Endometrial microvascular endothelial cells (primary cell): Measurements from ENCODE around the gene EZH1. TPM values are rescaled to one million over a fixed set of nuclear protein-coding genes. Genes with fewer than 3 reads are reported as not detected.
"Not testable (repeated sequence)": the region's sequence is repeated elsewhere in the genome, so short reads cannot be mapped to it uniquely, and the experiment has no call there.

ENCODE experiments used
- in situ Hi-C: cut with HindIII; loops from 2 replicates; pipeline ENCODE4 v1.10.0; 2017; ENCODE audit warnings: low sequenced_read_pairs, low pct_unique_long_range_greater_than_20kb; ENCODE audit errors: inconsistent ontology term
- total RNA-seq: library from RNA; depleted of rRNA; stranded (reverse); fragments of >200 nt; gene quantifications from one replicate; pipeline ENCODE4 v1.2.3, GENCODE V29; 2015; ENCODE audit errors: inconsistent ontology term

Gene EZH1
- total RNA-seq, 1 donor from 2014 or later: 13.5 TPM

DNA sequence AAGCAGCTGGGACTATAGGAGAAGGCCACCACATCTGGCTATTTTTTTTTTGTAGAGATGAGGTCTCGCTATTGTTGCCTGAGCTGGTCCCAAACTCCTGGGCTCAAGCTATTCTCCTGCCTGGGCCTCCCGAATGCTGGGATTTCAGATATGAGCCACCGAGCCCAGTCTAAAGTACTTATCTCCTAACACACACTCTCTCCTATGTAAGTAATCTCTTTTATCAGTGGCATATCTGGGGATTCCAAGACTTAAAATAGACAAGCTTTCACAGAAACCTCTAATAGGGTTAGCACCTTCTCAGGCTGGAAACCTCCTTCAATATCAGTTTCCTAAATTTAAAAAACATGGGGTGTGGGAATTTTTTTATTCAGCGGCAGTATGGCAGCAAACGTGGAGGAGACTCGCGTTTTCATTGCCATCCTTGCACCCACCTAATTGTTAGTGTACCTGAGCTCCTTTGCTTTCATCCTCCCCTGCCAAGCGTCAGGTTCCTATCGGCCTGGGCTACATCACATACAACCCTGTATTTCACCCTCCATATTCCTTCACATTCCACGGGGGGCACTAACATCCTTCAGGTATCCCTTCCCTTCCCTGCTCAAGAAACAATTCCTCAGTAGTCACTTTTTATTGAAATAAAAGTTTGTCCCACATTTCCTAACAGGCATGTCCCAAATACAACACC is 1.1 kb downstream of the EZH1 start:
- in situ Hi-C loops: no loop called here

DNA sequence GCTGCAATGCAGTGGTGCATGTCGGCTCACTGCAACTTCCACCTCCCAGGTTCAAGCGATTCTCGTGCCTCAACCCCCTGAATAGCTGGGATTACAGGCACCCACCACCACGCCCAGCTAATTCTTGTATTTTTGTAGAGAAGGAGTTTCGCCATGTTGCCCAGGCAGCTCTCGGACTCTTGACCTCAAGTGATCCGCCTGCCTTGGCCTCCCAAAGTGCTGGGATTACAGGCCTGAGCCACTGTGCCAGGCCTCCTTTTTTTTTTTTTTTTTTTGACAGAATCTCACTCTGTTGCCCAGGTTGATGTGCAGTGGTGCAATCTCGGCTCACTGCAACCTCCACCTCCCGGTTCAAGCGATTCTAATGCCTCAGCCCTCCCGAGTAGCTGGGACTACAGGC is 1.9 kb downstream of the EZH1 start:
- in situ Hi-C loops: not testable (repeated sequence)

DNA sequence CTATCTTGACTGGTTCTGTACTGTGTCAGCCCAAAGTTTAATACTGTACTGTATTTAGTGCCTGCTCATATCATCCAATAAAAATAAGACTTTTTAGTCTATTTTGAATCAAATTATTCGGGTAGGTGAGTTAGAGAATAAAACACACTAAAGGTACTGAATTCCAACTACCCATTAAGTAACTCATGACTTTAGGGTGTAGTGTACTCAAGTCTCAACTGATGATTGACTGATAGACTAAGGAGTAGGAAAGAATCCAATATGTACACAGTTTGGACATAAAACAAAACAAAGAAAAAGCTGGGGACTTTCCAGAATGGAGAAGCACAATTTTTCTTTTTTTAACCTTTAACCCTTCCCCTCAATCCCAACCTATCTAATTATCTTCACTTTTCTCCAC is 4.1 kb downstream of the EZH1 start:
- in situ Hi-C loops: no loop called here

DNA sequence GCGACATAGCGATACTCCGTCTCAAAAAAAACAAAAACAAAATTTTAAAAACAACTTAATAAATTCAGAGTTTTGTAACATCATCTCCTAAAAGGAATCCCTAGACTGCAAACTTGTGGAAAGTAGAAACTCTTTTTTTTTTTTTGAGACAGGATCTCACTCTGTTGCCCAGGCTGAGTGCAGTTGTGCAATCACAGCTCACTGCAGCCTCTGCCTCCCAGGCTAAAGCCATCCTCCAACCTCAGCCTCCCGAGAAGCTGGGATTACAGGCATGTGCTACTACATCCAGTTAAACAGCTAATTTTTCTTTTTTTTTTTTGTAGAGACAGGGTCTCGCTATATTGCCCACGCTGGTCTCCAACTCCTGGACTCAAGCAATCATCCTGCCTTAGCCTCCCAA is 19.7 kb downstream of the EZH1 start:
- in situ Hi-C loops: no loop called here

DNA sequence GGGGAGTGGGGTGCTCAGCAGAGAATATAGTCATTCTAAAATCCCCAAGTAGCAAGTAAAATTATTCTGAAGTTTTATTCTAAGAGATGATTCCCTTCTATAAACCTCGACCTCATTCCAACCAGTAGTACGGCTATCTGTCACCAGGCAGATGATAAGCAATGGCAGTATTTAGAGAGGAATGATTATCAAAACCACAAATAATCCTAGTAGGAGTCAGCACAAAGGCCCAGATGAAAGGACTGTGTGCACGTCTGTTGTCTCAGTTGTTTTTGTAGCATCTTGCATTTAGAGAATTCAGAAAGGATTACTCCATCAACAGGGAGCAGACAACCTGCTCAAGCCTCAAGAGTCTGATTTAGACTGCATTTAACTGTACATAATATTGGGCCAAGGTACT is 21.2 kb downstream of the EZH1 start:
- in situ Hi-C loops: no loop called here

DNA sequence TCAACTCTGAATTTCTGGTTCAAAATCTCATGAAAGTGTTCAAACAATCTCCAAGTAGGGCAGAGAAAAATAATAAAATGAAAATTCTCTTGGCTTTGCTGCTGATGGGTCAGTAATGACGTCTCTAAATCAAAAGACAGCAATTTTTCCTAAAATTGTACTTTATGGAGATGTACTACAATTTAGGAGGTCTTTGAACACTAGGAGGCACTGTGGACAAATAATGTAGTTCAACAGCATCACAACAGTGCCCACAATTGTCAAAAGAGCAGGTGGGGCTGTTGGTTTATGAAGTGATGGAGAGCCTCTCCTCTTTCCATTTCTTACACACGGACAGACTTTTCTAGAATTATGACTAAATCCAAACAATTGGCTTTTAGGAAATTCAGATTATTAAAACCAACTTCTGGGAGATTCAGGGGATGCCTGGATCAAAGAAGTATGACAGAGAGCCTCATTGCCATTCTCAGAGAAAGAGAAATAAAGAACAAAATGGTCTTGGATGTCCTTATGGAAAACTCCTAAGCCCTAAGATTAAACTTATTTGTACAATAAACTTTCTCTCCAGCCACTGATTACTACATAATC is 23.8 kb downstream of the EZH1 start:
- in situ Hi-C loops: no loop called here

DNA sequence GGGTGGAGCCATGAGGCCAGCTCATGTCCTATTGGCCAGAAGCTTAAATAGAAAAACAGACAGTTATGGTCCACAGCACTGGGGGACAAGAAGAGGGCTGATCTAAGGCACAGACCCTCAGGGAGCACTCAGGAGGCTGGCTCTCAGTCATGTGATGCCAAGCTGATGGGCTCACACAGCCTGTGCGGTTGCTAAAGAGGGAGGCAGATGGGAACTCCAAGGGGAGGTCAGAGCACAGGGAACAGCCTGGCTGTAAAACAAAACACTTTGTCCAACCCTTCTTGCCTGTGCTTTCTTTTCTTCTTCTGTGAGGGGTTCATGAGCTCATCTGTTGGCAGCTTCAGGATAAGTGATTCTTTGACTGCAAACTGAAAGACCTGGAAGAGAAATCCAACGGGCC is 35.3 kb downstream of the EZH1 start:
- in situ Hi-C loops: no loop called here

DNA sequence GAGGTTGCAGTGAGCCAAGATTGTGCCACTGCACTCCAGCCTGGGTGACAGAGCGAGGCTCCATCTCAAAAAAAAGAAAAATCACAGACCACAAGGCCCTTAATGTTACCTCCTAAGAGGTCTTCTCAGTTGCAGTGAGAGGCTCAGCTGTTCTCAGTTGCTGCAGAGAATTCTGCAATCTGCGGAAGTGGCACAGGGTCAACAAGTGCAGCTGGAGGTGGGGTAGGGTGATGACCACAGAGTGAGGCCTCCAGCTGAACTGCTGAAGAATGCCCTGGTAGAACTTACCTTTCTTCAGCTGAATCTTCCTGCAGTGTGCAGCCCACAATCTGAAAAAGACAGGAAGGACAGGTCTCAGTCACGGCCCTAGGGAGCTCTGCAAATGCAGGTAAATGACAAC is 36.3 kb downstream of the EZH1 start:
- in situ Hi-C loops: no loop called here

DNA sequence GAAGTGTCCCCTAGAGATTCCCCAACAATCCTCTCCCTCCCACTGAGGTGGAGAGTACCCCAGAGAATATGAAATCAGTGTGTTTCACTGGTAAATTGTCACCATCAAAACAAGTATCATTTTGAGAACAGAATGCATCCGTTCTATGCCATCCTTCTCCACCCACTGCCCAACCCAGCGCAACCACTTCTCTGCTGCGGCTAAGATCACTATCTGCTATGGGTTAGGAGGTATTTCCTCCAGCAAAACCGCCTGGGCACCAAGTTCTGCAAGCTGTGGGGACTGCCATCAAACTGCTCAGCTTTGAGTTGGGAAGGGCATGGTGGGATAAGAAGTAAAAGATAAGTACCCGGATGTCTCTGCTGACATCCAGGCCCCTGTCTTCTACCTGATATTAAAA is 38.1 kb downstream of the EZH1 start:
- in situ Hi-C loops: no loop called here

DNA sequence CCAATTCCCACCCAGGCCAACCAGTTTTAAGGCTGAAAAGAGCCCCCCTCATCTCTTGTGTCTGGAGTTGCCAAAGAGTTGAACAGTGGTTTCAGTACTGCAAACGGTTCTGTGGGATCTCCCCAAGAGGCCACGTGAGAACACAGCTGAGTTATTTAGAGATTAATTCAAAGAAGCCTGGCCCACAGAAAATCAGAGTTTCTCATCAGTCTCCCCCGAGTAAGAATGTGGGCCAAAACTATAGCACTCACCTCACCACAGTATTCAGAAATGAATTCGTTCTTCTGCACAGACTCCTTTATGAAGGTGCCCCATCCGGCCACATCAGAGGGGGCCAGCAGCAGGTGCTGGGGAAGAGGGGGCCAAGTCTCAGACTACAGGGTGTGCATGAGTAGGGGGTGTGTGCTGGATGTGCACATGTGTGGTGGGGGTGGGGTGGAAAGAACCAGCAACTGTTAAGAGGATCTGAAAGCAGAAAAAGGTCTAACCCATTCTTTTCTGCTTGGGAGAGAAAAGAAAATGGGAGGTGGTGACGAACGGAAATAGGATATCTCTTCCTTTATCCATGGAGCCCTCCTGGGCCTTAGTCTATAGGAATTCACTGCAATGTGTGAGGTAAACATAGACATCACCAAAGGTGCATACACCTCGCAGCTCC is 39.9 kb downstream of the EZH1 start:
- in situ Hi-C loops: no loop called here

DNA sequence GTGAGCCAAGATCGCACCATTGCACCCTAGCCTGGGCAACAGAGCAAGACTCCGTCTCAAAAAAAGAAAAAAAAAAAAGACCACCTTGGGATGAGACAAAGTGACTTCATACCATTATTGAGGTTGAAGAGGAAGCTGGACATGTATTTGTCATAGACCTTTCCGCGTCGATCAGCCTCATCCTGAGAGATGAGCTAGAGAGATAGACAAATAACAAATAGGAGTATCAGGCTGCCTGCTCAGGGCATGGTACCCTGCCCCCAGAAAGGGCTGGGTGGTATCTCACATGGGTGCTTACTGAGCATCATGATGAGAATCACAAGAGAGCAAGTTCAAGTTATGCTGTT is 40.4 kb downstream of the EZH1 start:
- in situ Hi-C loops: no loop called here

DNA sequence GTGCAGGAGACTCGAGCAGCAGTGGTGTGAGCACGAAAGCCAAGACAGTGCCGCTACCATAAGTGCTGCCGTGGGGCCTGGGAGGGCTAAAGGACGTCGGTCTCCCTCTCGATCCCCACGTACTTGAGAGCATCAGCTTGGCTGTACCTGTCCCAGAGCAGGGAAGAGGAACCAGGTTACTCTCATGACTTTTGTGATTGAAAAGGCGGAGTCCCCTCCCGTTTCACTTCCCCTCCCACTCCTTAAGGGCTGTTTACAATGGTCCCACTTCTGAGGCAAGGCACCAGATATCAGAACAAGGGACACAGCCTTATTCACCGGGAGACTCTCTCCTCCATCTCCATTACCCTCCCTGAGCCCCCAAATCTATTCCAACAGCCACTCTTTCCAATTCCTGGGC is 42.4 kb downstream of the EZH1 start:
- in situ Hi-C loops: no loop called here

DNA sequence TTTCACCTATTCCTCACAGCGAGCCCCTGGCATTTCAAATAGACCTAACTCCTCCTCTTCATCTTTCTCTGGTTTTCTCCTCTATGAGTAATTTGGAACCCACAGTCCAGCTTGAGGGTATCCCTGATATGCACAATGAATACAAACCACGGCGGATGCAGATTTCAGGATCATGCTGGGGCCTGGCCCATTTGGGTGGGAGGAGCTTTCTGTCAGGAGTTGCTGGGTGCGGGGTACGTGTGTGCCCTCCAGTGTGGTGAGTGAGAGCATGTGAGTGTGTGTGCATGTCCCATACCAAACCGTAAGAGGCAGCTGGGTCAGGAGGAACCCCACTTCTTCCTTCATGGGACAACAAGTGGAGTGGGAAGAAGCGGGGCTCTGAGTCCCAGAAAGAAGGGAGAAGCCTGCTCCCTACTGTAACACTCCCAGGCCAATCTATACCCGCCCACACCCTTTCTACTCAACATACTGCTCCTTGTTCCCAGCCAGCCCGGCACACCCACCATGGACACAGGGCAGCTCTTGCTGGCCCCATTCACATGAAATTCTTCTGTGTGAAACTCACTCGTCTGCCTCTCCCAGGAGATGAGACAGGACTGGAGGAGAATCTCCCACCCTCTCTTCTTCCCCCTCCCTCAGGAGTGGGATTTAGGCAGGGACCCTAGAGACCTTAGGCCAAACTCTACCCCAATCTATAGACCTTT is 44.1 kb downstream of the EZH1 start:
- in situ Hi-C loops: no loop called here

DNA sequence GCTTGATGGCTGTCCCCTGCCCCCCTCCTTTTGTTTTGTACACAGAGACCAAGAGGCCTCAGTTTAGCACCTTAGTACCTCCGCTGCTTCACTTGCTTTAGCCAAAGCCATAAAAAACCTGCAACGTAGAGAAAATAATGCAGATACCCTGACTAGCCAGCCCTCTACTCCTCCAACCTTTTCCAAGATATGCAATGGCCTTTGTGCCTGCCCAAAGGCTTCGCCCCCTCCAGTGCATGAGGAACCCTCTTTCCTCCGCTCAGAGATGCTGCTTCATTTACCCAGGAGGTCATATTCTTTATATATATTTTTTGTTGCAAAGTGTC is 45.5 kb downstream of the EZH1 start:
- in situ Hi-C loops: no loop called here

DNA sequence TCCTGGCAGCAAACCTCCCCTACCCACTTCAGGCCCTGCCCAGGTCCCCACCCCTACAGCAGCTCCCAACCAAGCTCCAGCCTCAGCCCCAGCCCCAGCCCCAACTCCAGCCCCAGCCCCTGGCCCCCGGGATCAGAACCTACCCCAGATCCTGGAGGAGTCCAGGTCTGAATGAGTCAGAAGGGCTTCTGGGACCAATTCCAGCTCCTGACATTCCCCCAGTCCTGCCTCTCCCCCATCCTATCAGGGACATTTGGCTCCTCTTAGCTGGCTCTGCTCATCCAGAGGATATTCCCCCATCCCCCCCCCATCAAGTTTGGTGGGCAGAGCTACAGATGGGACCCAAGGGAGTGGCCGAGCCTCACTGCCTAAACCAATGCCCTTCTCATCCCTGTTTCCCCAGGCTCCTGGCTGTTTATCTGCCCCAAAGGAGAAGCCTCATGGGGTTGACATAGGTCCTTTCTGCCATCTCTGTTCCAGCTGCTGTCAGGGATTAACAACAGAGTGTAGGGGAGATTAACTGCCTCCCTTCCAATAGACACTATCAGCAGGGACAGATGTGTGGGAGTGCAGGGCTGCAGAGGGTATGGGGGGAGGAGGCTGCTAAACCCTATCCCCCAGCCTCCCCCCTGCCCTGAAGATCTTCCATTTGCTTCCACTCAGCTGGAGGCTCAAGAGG is 46.0 kb downstream of the EZH1 start:
- in situ Hi-C loops: no loop called here

DNA sequence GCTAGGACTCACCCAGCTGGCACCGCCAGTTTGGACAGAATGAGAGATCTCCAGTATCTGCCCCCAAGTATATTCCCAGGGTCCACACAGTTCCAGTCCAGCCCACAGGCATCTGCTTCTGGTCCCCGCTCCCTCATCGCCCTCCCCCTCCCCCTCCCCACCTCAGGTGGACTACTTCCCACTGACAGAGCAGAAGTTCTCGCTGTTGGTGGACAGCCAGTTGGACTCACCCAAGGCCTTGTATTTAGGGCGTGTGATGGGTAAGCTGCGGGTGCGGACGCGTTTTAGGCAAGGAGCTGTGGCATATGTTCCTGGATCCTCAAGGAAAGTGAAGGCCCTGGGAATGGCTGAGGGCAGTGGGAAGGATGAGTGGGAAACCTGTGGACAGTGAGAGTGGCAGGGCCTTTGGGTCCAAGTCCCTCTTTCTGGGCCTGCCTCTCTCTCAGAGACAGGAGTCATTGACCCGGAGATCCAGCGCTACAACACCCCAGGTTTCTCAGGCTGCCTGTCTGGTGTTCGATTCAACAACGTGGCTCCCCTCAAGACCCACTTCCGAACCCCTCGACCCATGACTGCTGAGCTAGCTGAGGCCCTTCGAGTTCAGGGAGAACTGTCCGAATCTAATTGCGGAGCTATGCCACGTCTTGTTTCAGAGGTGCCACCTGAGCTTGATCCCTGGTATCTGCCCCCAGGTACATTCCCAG is 47.6 kb downstream of the EZH1 start:
- in situ Hi-C loops: no loop called here

DNA sequence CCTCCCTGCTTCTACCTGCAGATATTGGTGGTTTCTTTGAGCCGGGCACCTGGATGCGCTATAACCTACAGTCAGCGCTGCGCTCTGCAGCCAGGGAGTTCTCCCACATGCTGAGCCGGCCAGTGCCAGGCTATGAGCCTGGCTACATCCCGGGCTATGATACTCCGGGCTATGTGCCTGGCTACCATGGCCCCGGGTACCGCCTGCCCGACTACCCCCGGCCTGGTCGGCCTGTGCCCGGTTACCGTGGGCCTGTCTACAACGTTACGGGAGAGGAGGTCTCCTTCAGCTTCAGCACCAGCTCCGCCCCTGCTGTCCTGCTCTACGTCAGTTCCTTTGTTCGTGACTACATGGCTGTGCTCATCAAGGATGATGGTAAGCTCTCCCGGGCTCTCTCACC is 49.3 kb downstream of the EZH1 start:
- in situ Hi-C loops: no loop called here

DNA sequence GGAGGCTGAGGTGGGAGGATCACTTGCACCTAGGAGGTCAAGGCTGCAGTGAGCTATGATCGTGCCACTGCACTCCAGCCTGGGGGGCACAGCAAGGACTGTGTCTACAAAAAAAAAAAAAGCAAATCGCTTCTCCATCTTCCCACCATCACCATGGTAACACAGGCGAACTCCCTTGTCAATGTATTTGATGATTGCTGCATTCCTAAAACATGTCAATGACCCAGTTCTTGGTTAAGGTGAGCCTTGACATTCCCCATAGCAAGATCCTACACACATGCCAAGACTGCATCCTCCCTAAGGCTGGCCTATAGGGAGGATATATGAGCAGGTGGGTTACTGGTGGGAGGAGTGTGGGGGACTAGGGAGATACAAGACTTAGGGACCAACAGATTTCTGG is 50.3 kb downstream of the EZH1 start:
- in situ Hi-C loops: no loop called here

DNA sequence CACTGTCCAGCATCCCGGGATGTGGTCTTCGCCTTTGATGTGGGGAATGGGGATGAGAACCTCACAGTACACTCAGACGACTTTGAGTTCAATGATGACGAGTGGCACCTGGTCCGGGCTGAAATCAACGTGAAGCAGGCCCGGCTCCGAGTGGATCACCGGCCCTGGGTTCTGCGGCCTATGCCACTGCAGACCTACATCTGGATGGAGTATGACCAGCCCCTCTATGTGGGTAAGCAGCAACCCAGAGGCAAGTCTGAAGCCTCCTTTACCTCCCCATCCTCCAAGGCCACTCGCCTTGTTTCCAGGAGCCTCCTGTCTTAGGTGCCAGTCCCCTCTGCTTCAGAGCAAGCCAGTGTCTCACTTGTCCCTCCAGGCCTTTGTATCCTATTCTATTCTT is 52.4 kb downstream of the EZH1 start:
- in situ Hi-C loops: no loop called here
